Esophagus muscularis mucosa (tissue), 4 donors: Measurements from ENCODE around the gene PTPRZ1. TPM values are rescaled to one million over a fixed set of nuclear protein-coding genes. Genes with fewer than 3 reads are reported as not detected.

Experiments
- DNase-seq: peaks from one replicate; pipeline ENCODE4 v3.0.0-alpha.2; 2017; ENCODE audit errors: extremely low spot score
- H3K27ac ChIP-seq, 4 donors: fragments of 200-600 bp; sonication (generic); replicated peaks in 1 of 4; 1 replicate in 3 of 4; 2 replicates in 1 of 4; pipeline ENCODE4 v1.5.1; 2016 to 2019; ENCODE audit warnings: mild to moderate bottlenecking in 1 of 4
- H3K27me3 ChIP-seq, 4 donors: fragments of 200-600 bp; sonication (generic); one replicate each; pipeline versions ENCODE4 v1.5.1 to v1.6.0; 2016 to 2019
- H3K36me3 ChIP-seq, 4 donors: fragments of 200-600 bp; sonication (generic); one replicate each; pipeline ENCODE4 v1.5.1; 2016 to 2019
- H3K4me1 ChIP-seq, 4 donors: fragments of 200-600 bp; sonication (generic); one replicate each; pipeline ENCODE4 v1.5.1; 2016 to 2019
- H3K4me3 ChIP-seq, 4 donors: fragments of 200-600 bp; sonication (generic); 1 replicate in 2 of 4; 2 replicates in 2 of 4; pipeline ENCODE4 v1.5.1; 2016 to 2019; ENCODE audit warnings: mild to moderate bottlenecking in 4 of 4, moderate library complexity in 1 of 4
- H3K9me3 ChIP-seq, 4 donors: fragments of 200-600 bp; sonication (generic); 1 replicate in 3 of 4; 2 replicates in 1 of 4; pipeline ENCODE4 v1.5.1; 2016 to 2019
- CTCF ChIP-seq, 3 experiments: fragments of 200-600 bp in 2 of 3; fragments of 450-650 bp in 1 of 3; sonication (generic) in 2 of 3; IDR thresholded peaks; one replicate each; pipeline ENCODE4 v1.5.1; 2017 to 2019; ENCODE audit warnings: antibody characterized with exemption in 3 of 3, mild to moderate bottlenecking in 2 of 3, moderate library complexity in 1 of 3
- EP300 ChIP-seq: sonication (generic); formaldehyde crosslinking; IDR thresholded peaks from one replicate; pipeline ENCODE4 v1.6.1; 2017; ENCODE audit warnings: antibody characterized with exemption
- POLR2A ChIP-seq: fragments of 450-650 bp; IDR thresholded peaks from one replicate; pipeline ENCODE4 v1.6.1; 2017; ENCODE audit warnings: antibody characterized with exemption, moderate library complexity, mild to moderate bottlenecking, low read depth
- POLR2AphosphoS5 ChIP-seq, 2 donors: sonication (generic); formaldehyde crosslinking; IDR thresholded peaks; one replicate each; pipeline ENCODE4 v1.6.1; 2017; ENCODE audit warnings: antibody characterized with exemption in 2 of 2
- WGBS: methylation state at CpG from one replicate; pipeline ENCODE4 v1.1.5; 2018; 5-methylcytosine and 5-hydroxymethylcytosine counted together
- intact Hi-C: fragments of 100-400 bp; cut with DNase I; formaldehyde crosslinking; loops from one replicate; pipeline ENCODE4 v1.15.1; 2023
- total RNA-seq, 4 donors: library from RNA; depleted of rRNA; stranded (reverse); fragments of >200 nt; gene quantifications; one replicate each; pipeline versions ENCODE4 v1.1.0 to v1.2.1, GENCODE V29; 2016

Gene PTPRZ1
- total RNA-seq, 4 donors from 2014 or later, result 3.3 to 10.3 (median 5.4) TPM

DNA sequence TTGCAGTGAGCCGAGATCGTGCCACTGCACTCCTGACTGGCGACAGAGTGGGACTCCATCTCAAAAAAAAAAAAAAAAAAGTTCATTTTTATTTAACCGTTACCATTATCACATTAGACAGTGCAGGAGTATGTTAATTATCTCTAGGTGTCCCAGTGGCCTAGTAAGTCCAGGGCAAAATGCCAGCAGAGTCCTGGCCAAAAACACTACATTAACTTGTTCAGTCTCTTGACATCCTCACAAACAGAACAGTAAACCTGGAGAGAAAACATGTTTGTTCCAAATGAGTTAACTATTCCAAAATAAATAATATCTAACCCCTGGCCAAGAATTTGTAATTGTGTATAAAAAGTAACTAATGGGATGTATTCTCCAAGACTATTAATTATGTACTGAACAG lies 43.2 kb downstream of the PTPRZ1 start:
- Histone ChIP-seq H3K36me3 (no peaks in the 10 kb centered on the region), H3K27me3 (no peaks in the 10 kb centered on the region), H3K4me3 (no peak overlapping the region), H3K4me1 (no peaks in the 10 kb centered on the region), H3K9me3 (no peaks in the 10 kb centered on the region), H3K27ac (no peak overlapping the region)
- TF ChIP-seq CTCF (IDR thresholded peaks at IDR 0.05), result no peak
- TF ChIP-seq POLR2AphosphoS5 (IDR thresholded peaks at IDR 0.05), result no peak
- 93% methylated on average over 4 of the region's 4 CpGs for WGBS
- DNase-seq, result no peak
- intact Hi-C loops, result no loop called here

GRCh38 chr7:121919986-121920385 lies 47.0 kb downstream of the PTPRZ1 start:
- DNase-seq, result no peak
- Histone ChIP-seq H3K27ac (no peak overlapping the region), H3K27me3 (no peaks in the 10 kb centered on the region), H3K36me3 (no peaks in the 10 kb centered on the region), H3K4me1 (no peaks in the 10 kb centered on the region), H3K9me3 (no peaks in the 10 kb centered on the region), H3K4me3 (no peak overlapping the region)
- TF ChIP-seq EP300, result no peak
- no peak for TF ChIP-seq CTCF (IDR thresholded peaks at IDR 0.05)
- no peak for TF ChIP-seq POLR2AphosphoS5 (IDR thresholded peaks at IDR 0.05)
- WGBS, result 58% methylated on average over 3 of the region's 3 CpGs
- intact Hi-C loops, result no loop called here

DNA sequence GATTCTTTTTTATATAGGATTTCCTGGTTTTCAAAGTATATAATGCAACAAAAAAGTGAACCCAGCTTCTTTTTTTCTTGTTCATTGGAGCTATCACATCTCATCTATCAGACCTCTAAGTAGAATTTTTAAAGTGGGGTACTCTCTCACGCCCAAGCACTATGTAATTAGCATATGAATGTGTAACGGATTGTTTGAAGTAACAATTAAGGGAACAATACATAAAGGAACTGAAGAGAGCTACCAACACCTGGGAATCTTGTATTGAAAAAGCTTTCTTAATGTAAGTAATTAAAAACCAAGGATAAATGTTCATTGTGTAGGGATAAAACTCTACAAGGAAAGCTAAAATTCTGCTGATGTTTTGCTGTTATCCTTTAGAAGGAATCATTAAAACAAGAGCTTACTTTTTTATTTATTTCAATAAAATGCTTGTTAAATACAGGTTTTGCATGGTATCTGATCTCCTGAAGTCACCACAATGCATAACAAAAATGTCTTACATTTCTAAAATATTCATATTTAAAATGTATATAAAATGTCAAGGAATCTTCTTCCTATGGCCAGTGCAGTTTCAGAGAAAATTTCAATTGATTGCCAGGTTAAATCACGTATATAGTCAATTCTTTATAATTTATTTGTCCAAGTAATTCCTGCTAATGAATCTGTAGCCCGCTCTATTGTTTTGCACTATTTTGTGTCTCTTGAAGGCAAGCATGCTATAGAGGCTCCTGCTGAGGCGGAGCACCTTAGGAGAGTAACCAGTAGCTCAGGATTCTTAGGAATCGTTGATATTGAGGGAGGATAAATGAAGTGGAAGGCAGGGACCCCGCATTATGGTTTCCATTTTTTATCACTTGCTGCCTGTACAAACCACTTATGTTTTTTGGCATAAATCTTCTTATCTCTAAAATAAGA lies 51.6 kb downstream of the PTPRZ1 start:
- TF ChIP-seq POLR2A (no peak), EP300 (no peak), CTCF (IDR thresholded peaks at IDR 0.05) (no peak), POLR2AphosphoS5 (IDR thresholded peaks at IDR 0.05) (no peak)
- DNase-seq, result no peak
- H3K27ac ChIP-seq, result no peak overlapping the region
- WGBS, result 76% methylated on average over 7 of the region's 7 CpGs
- H3K4me3 ChIP-seq, result no peak overlapping the region
- intact Hi-C loops, result no loop called here
- H3K36me3 ChIP-seq, result no peaks in the 10 kb centered on the region
- no peaks in the 10 kb centered on the region for H3K27me3 ChIP-seq
- no peaks in the 10 kb centered on the region for H3K4me1 ChIP-seq
- no peaks in the 10 kb centered on the region for H3K9me3 ChIP-seq

- H3K4me1 ChIP-seq, result no peaks in the 10 kb centered on the region
- intact Hi-C loops, result no loop called here
- H3K27me3 ChIP-seq, result no peaks in the 10 kb centered on the region
- no peaks in the 10 kb centered on the region for H3K36me3 ChIP-seq
- H3K4me3 ChIP-seq, result no peak overlapping the region
- TF ChIP-seq POLR2AphosphoS5 (IDR thresholded peaks at IDR 0.05), result no peak
- no peak for TF ChIP-seq EP300
- no peak for TF ChIP-seq POLR2A
- H3K9me3 ChIP-seq, result no peaks in the 10 kb centered on the region
- no peak for DNase-seq
- no peak overlapping the region for H3K27ac ChIP-seq
- 57% methylated on average over 1 of the region's 1 CpG for WGBS
Observed at GRCh38 chr7:121931149-121931902, 58.4 kb downstream of the PTPRZ1 start.

DNA sequence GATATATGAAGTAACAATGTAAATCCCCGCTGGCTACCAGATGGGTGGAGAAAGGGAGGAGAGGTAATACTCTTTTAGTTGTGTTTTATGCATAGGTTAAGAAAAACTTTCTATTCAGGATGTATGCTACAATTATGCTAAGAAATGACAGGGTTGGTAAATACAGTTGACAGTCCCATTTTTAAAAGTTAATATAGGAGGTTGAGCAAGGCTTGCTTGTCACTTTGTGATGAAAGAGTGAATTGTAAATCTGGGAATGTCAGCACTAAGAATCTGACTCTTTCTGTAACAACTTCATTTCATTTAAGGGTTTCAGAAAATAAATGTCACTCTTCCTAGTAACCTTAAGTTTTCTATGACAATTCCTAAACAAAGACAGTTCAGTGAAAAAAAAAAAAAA lies 59.8 kb downstream of the PTPRZ1 start:
- intact Hi-C loops, result no loop called here
- WGBS, result 87% methylated on average over 1 of the region's 1 CpG
- Histone ChIP-seq H3K36me3 (no peaks in the 10 kb centered on the region), H3K27ac (no peak overlapping the region), H3K9me3 (no peaks in the 10 kb centered on the region), H3K27me3 (no peaks in the 10 kb centered on the region), H3K4me3 (no peak overlapping the region), H3K4me1 (no peaks in the 10 kb centered on the region)
- TF ChIP-seq POLR2AphosphoS5 (IDR thresholded peaks at IDR 0.05) (no peak), POLR2A (no peak), CTCF (IDR thresholded peaks at IDR 0.05) (no peak), EP300 (no peak)
- DNase-seq, result no peak
